Immature natural killer cell (primary cell): ENCODE data around the gene UACA. TPM values are rescaled to one million over a fixed set of nuclear protein-coding genes. Genes with fewer than 3 reads are reported as not detected.
"Not testable (repeated sequence)": the region's sequence is repeated elsewhere in the genome, so short reads cannot be mapped to it uniquely, and the experiment has no call there.

Experiments used
- DNase-seq, 3 donors: peaks; one replicate each; pipeline ENCODE4 v3.0.0; 2022; ENCODE audit warnings: mixed read lengths in 1 of 3
- H3K27ac Mint-ChIP-seq, 6 donors: one replicate each; pipeline ENCODE4 v1.8.0; 2020; ENCODE audit warnings: mixed read lengths in 6 of 6, mild to moderate bottlenecking in 5 of 6, inconsistent platforms in 4 of 6, moderate library complexity in 3 of 6
- H3K27me3 Mint-ChIP-seq, 3 donors: one replicate each; pipeline ENCODE4 v1.8.0; 2020 to 2021; ENCODE audit warnings: low read depth in 3 of 3, mild to moderate bottlenecking in 3 of 3, mixed read lengths in 3 of 3, moderate library complexity in 3 of 3, inconsistent platforms in 1 of 3
- H3K36me3 Mint-ChIP-seq, 3 donors: one replicate each; pipeline ENCODE4 v1.8.0; 2020; ENCODE audit warnings: mixed read lengths in 3 of 3, inconsistent platforms in 2 of 3, mild to moderate bottlenecking in 2 of 3
- H3K4me1 Mint-ChIP-seq, 2 donors: one replicate each; pipeline ENCODE4 v1.8.0; 2020; ENCODE audit warnings: inconsistent platforms in 2 of 2, mild to moderate bottlenecking in 2 of 2, mixed read lengths in 2 of 2, moderate library complexity in 1 of 2
- H3K4me3 Mint-ChIP-seq, 5 donors: one replicate each; pipeline ENCODE4 v1.8.0; 2020; ENCODE audit warnings: mild to moderate bottlenecking in 5 of 5, mixed read lengths in 5 of 5, inconsistent platforms in 3 of 5, moderate library complexity in 3 of 5
- H3K9me3 Mint-ChIP-seq, 6 donors: one replicate each; pipeline ENCODE4 v1.8.0; 2020; ENCODE audit warnings: mild to moderate bottlenecking in 6 of 6, mixed read lengths in 6 of 6, inconsistent platforms in 4 of 6, moderate library complexity in 3 of 6
- polyA plus RNA-seq, 3 donors: library from polyadenylated mRNA; unstranded; fragments of 300-500 nt; fragmentation: Illumina TruSeq; gene quantifications; one replicate each; pipeline ENCODE4 v1.2.3, GENCODE V29; 2021

Gene UACA
- polyA plus RNA-seq, 3 donors from 2014 or later, result 0.63 TPM; not detected in 2

- Mint-ChIP-seq H3K27ac (no peak overlapping the region), H3K36me3 (peaks cover 0 to 14% (median 4%) of the 10 kb centered on the region in 3 donors), H3K9me3 (peaks cover 10 to 29% (median 22%) of the 10 kb centered on the region in 6 donors), H3K27me3 (peaks cover 7 to 34% (median 10%) of the 10 kb centered on the region in 3 donors), H3K4me3 (no peak overlapping the region), H3K4me1 (peaks cover 12 to 18% of the 10 kb centered on the region in 2 donors)
- no peak for DNase-seq
Measured at GRCh38 chr15:70625438-70625837, 137.9 kb downstream of the UACA start.

- no peak overlapping the region for H3K4me3 Mint-ChIP-seq
- no peak for DNase-seq
- H3K4me1 Mint-ChIP-seq, result peaks cover 12 to 18% of the 10 kb centered on the region in 2 donors
- H3K9me3 Mint-ChIP-seq, result peaks cover 10 to 29% (median 22%) of the 10 kb centered on the region in 6 donors
- H3K27me3 Mint-ChIP-seq, result peaks cover 7 to 34% (median 10%) of the 10 kb centered on the region in 3 donors
- no peak overlapping the region for H3K27ac Mint-ChIP-seq
- H3K36me3 Mint-ChIP-seq, result peaks cover 0 to 14% (median 4%) of the 10 kb centered on the region in 3 donors
Measured at GRCh38 chr15:70625011-70625410, 138.3 kb downstream of the UACA start.

- DNase-seq, result no peak
- Mint-ChIP-seq H3K27me3 (peaks cover 14 to 26% (median 17%) of the 10 kb centered on the region in 3 donors), H3K27ac (no peak overlapping the region), H3K36me3 (peaks cover 0 to 8% (median 4%) of the 10 kb centered on the region in 3 donors), H3K4me1 (no peaks in the 10 kb centered on the region), H3K9me3 (peaks cover 7 to 28% (median 21%) of the 10 kb centered on the region in 6 donors), H3K4me3 (no peak overlapping the region)
Measured at GRCh38 chr15:70618929-70619328, 144.4 kb downstream of the UACA start.

- no peak overlapping the region for H3K4me3 Mint-ChIP-seq
- no peaks in the 10 kb centered on the region for H3K4me1 Mint-ChIP-seq
- H3K27me3 Mint-ChIP-seq, result peaks cover 14 to 24% (median 14%) of the 10 kb centered on the region in 3 donors
- no peak for DNase-seq
- H3K36me3 Mint-ChIP-seq, result peaks cover 0 to 5% (median 0%) of the 10 kb centered on the region in 3 donors
- no peak overlapping the region for H3K27ac Mint-ChIP-seq
- H3K9me3 Mint-ChIP-seq, result peaks cover 4 to 19% (median 14%) of the 10 kb centered on the region in 6 donors
Measured at GRCh38 chr15:70617911-70618287, 145.5 kb downstream of the UACA start.

GRCh38 chr15:70617076-70617910 is 146.1 kb downstream of the UACA start:
- no peak for DNase-seq
- Mint-ChIP-seq H3K36me3 (no peaks in the 10 kb centered on the region), H3K27me3 (peaks cover 14 to 20% (median 14%) of the 10 kb centered on the region in 3 donors), H3K4me1 (no peaks in the 10 kb centered on the region), H3K4me3 (no peak overlapping the region), H3K9me3 (peaks cover 0 to 14% (median 8%) of the 10 kb centered on the region in 6 donors), H3K27ac (no peak overlapping the region)

GRCh38 chr15:70616311-70616756 is 147.0 kb downstream of the UACA start:
- peaks cover 13 to 18% (median 14%) of the 10 kb centered on the region in 3 donors for H3K27me3 Mint-ChIP-seq
- H3K36me3 Mint-ChIP-seq, DNase-seq, H3K27ac Mint-ChIP-seq, H3K9me3 Mint-ChIP-seq, H3K4me3 Mint-ChIP-seq, H3K4me1 Mint-ChIP-seq: not testable (repeated sequence)

GRCh38 chr15:70615435-70616310 is 147.7 kb downstream of the UACA start:
- no peak for DNase-seq
- Mint-ChIP-seq H3K27me3 (peaks cover 8 to 13% (median 11%) of the 10 kb centered on the region in 3 donors), H3K36me3 (no peaks in the 10 kb centered on the region), H3K4me1 (no peaks in the 10 kb centered on the region), H3K4me3 (no peak overlapping the region), H3K9me3 (peaks cover 0 to 1% (median 0%) of the 10 kb centered on the region in 6 donors), H3K27ac (no peak overlapping the region)

- Mint-ChIP-seq H3K27me3 (peaks cover 5 to 9% (median 7%) of the 10 kb centered on the region in 3 donors), H3K4me3 (no peak overlapping the region), H3K9me3 (no peaks in the 10 kb centered on the region), H3K36me3 (no peaks in the 10 kb centered on the region), H3K27ac (peak overlapping the region in 1 of 6 donors; percentile 14), H3K4me1 (no peaks in the 10 kb centered on the region)
- no peak for DNase-seq
Measured at GRCh38 chr15:70614221-70614620, 149.1 kb downstream of the UACA start.

- Mint-ChIP-seq H3K9me3 (no peaks in the 10 kb centered on the region), H3K4me1 (no peaks in the 10 kb centered on the region), H3K27me3 (peaks cover 5 to 9% (median 7%) of the 10 kb centered on the region in 3 donors), H3K27ac (no peak overlapping the region), H3K4me3 (no peak overlapping the region), H3K36me3 (no peaks in the 10 kb centered on the region)
- no peak for DNase-seq
Measured at GRCh38 chr15:70613271-70613670, 150.1 kb downstream of the UACA start.

- H3K4me1 Mint-ChIP-seq, result no peaks in the 10 kb centered on the region
- H3K9me3 Mint-ChIP-seq, result no peaks in the 10 kb centered on the region
- H3K27ac Mint-ChIP-seq, result no peak overlapping the region
- H3K4me3 Mint-ChIP-seq, result no peak overlapping the region
- H3K36me3 Mint-ChIP-seq, result peaks cover 0 to 4% (median 0%) of the 10 kb centered on the region in 3 donors
- DNase-seq, result no peak
- peaks cover 6 to 9% (median 7%) of the 10 kb centered on the region in 3 donors for H3K27me3 Mint-ChIP-seq
Measured at GRCh38 chr15:70611286-70611685, 152.1 kb downstream of the UACA start.

GRCh38 chr15:70610541-70610940 is 152.8 kb downstream of the UACA start:
- peaks cover 0 to 4% (median 0%) of the 10 kb centered on the region in 3 donors for H3K36me3 Mint-ChIP-seq
- no peak for DNase-seq
- peaks cover 6 to 7% (median 7%) of the 10 kb centered on the region in 3 donors for H3K27me3 Mint-ChIP-seq
- H3K4me3 Mint-ChIP-seq, result no peak overlapping the region
- no peaks in the 10 kb centered on the region for H3K4me1 Mint-ChIP-seq
- H3K9me3 Mint-ChIP-seq, result no peaks in the 10 kb centered on the region
- H3K27ac Mint-ChIP-seq, result no peak overlapping the region

- peaks cover 0 to 4% (median 0%) of the 10 kb centered on the region in 3 donors for H3K36me3 Mint-ChIP-seq
- no peak overlapping the region for H3K27ac Mint-ChIP-seq
- no peak overlapping the region for H3K4me3 Mint-ChIP-seq
- DNase-seq, result no peak
- H3K4me1 Mint-ChIP-seq, result no peaks in the 10 kb centered on the region
- peaks cover 4 to 7% (median 7%) of the 10 kb centered on the region in 3 donors for H3K27me3 Mint-ChIP-seq
- no peaks in the 10 kb centered on the region for H3K9me3 Mint-ChIP-seq
Measured at GRCh38 chr15:70609889-70610288, 153.5 kb downstream of the UACA start.

- no peak for DNase-seq
- no peak overlapping the region for H3K4me3 Mint-ChIP-seq
- H3K36me3 Mint-ChIP-seq, result peaks cover 0 to 4% (median 0%) of the 10 kb centered on the region in 3 donors
- H3K9me3 Mint-ChIP-seq, result no peaks in the 10 kb centered on the region
- H3K4me1 Mint-ChIP-seq, result no peaks in the 10 kb centered on the region
- H3K27me3 Mint-ChIP-seq, result peaks cover 2 to 8% (median 6%) of the 10 kb centered on the region in 3 donors
- H3K27ac Mint-ChIP-seq, result no peak overlapping the region
Measured at GRCh38 chr15:70608144-70608543, 155.2 kb downstream of the UACA start.
